Muscle layer of colon (tissue), 2 donors: ENCODE results near the gene PTGES2.
"Not testable (repeated sequence)": the region's sequence is repeated elsewhere in the genome, so short reads cannot be mapped to it uniquely, and the experiment has no call there.

ENCODE experiments used
- H3K27ac ChIP-seq: one replicate; pipeline ENCODE4 v1.7.0; 2013; ENCODE audit warnings: low read depth, mild to moderate bottlenecking, low read length, moderate library complexity
- H3K27me3 ChIP-seq, 2 donors: one replicate each; pipeline ENCODE4 v1.7.0; 2013; ENCODE audit warnings: low read length in 2 of 2, mild to moderate bottlenecking in 2 of 2; ENCODE audit not compliant: insufficient read depth in 2 of 2, control insufficient read depth in 1 of 2
- H3K36me3 ChIP-seq: one replicate; pipeline ENCODE4 v1.7.0; 2013; ENCODE audit warnings: mild to moderate bottlenecking, low read length; ENCODE audit not compliant: insufficient read depth
- H3K4me1 ChIP-seq: one replicate; pipeline ENCODE4 v1.7.0; 2013; ENCODE audit warnings: mild to moderate bottlenecking, low read length; ENCODE audit not compliant: insufficient read depth
- H3K4me3 ChIP-seq, 2 donors: one replicate each; pipeline ENCODE4 v1.7.0; 2013; ENCODE audit warnings: low read length in 2 of 2, low read depth in 1 of 2, mild to moderate bottlenecking in 1 of 2, moderate library complexity in 1 of 2
- H3K9ac ChIP-seq: one replicate; pipeline ENCODE4 v1.7.0; 2013; ENCODE audit warnings: low read length
- H3K9me3 ChIP-seq: one replicate; pipeline ENCODE4 v1.7.0; 2013; ENCODE audit warnings: mild to moderate bottlenecking, low read length
- donor health status: abdominal sarcoma.
- donor health status: Adenocarcinoma of cecum.

The PTGES2 gene

GRCh38 chr9:128144239-128145181 is 17.0 kb upstream of the PTGES2 start:
- Histone ChIP-seq H3K36me3 (no peaks in the 10 kb centered on the region), H3K4me3 (no peak overlapping the region), H3K27ac (no peak overlapping the region), H3K9me3 (no peaks in the 10 kb centered on the region), H3K9ac (no peak overlapping the region), H3K27me3 (no peaks in the 10 kb centered on the region), H3K4me1 (peaks cover 4% of the 10 kb centered on the region)

- Histone ChIP-seq H3K36me3 (no peaks in the 10 kb centered on the region), H3K9ac (no peak overlapping the region), H3K4me3 (no peak overlapping the region), H3K4me1 (peaks cover under 1% of the 10 kb centered on the region), H3K27me3 (no peaks in the 10 kb centered on the region), H3K9me3 (no peaks in the 10 kb centered on the region), H3K27ac (no peak overlapping the region)
These were observed 16.2 kb upstream of the PTGES2 start for GRCh38 chr9:128143525-128144238.

GRCh38 chr9:128142596-128142995 is 15.1 kb upstream of the PTGES2 start:
- H3K27ac ChIP-seq: no peak overlapping the region

GRCh38 chr9:128142061-128142460 is 14.5 kb upstream of the PTGES2 start:
- no peak overlapping the region for H3K27ac ChIP-seq

More at GRCh38 chr9:128142596-128142995, 15.1 kb upstream of the PTGES2 start:
- Histone ChIP-seq H3K9me3 (no peaks in the 10 kb centered on the region), H3K4me3 (no peak overlapping the region), H3K4me1 (no peaks in the 10 kb centered on the region), H3K36me3 (no peaks in the 10 kb centered on the region), H3K9ac (no peak overlapping the region), H3K27me3 (no peaks in the 10 kb centered on the region)

GRCh38 chr9:128141604-128142003 is 14.1 kb upstream of the PTGES2 start:
- Histone ChIP-seq H3K9ac (no peak overlapping the region), H3K36me3 (no peaks in the 10 kb centered on the region), H3K27me3 (no peaks in the 10 kb centered on the region), H3K27ac (no peak overlapping the region), H3K4me1 (no peaks in the 10 kb centered on the region), H3K9me3 (no peaks in the 10 kb centered on the region), H3K4me3 (no peak overlapping the region)

More at GRCh38 chr9:128142061-128142460, 14.5 kb upstream of the PTGES2 start:
- Histone ChIP-seq H3K9me3 (no peaks in the 10 kb centered on the region), H3K4me3 (no peak overlapping the region), H3K9ac (no peak overlapping the region), H3K4me1 (no peaks in the 10 kb centered on the region), H3K36me3 (no peaks in the 10 kb centered on the region), H3K27me3 (no peaks in the 10 kb centered on the region)

GRCh38 chr9:128139621-128140020 is 12.1 kb upstream of the PTGES2 start:
- no peak overlapping the region for H3K4me3 ChIP-seq
- no peaks in the 10 kb centered on the region for H3K27me3 ChIP-seq
- no peaks in the 10 kb centered on the region for H3K9me3 ChIP-seq
- H3K4me1 ChIP-seq: no peaks in the 10 kb centered on the region
- no peak overlapping the region for H3K9ac ChIP-seq
- no peak overlapping the region for H3K27ac ChIP-seq
- H3K36me3 ChIP-seq: no peaks in the 10 kb centered on the region

- H3K9me3 ChIP-seq: no peaks in the 10 kb centered on the region
- H3K4me3 ChIP-seq: no peak overlapping the region
- H3K36me3 ChIP-seq: no peaks in the 10 kb centered on the region
- H3K9ac ChIP-seq: no peak overlapping the region
- H3K27me3 ChIP-seq: no peaks in the 10 kb centered on the region
- H3K4me1 ChIP-seq: no peaks in the 10 kb centered on the region
- no peak overlapping the region for H3K27ac ChIP-seq
These were observed 10.5 kb upstream of the PTGES2 start for GRCh38 chr9:128138001-128138400.

- H3K4me3 ChIP-seq: no peak overlapping the region
- no peaks in the 10 kb centered on the region for H3K27me3 ChIP-seq
- H3K9me3 ChIP-seq: no peaks in the 10 kb centered on the region
- no peak overlapping the region for H3K27ac ChIP-seq
- no peaks in the 10 kb centered on the region for H3K36me3 ChIP-seq
- no peak overlapping the region for H3K9ac ChIP-seq
- no peaks in the 10 kb centered on the region for H3K4me1 ChIP-seq
These were observed 9.6 kb upstream of the PTGES2 start for GRCh38 chr9:128136816-128137793.

- H3K9ac ChIP-seq, H3K27me3 ChIP-seq: not testable (repeated sequence)
These were observed 8.0 kb upstream of the PTGES2 start for GRCh38 chr9:128135561-128135960.

GRCh38 chr9:128132139-128132538 is 4.6 kb upstream of the PTGES2 start:
- H3K9me3 ChIP-seq, H3K4me3 ChIP-seq, H3K4me1 ChIP-seq, H3K27me3 ChIP-seq, H3K9ac ChIP-seq, H3K36me3 ChIP-seq, H3K27ac ChIP-seq: not testable (repeated sequence)

More at GRCh38 chr9:128135561-128135960, 8.0 kb upstream of the PTGES2 start:
- not testable (repeated sequence) for H3K4me1 ChIP-seq, H3K27ac ChIP-seq, H3K9me3 ChIP-seq, H3K4me3 ChIP-seq, H3K36me3 ChIP-seq

- not testable (repeated sequence) for H3K9me3 ChIP-seq, H3K36me3 ChIP-seq
These were observed 3.8 kb upstream of the PTGES2 start for GRCh38 chr9:128131346-128131745.

More at GRCh38 chr9:128131346-128131745, 3.8 kb upstream of the PTGES2 start:
- H3K4me3 ChIP-seq, H3K9ac ChIP-seq, H3K27me3 ChIP-seq, H3K27ac ChIP-seq: not testable (repeated sequence)
- peaks cover 11% of the 10 kb centered on the region for H3K4me1 ChIP-seq
